ENCODE data around the gene VSTM4.

DNA sequence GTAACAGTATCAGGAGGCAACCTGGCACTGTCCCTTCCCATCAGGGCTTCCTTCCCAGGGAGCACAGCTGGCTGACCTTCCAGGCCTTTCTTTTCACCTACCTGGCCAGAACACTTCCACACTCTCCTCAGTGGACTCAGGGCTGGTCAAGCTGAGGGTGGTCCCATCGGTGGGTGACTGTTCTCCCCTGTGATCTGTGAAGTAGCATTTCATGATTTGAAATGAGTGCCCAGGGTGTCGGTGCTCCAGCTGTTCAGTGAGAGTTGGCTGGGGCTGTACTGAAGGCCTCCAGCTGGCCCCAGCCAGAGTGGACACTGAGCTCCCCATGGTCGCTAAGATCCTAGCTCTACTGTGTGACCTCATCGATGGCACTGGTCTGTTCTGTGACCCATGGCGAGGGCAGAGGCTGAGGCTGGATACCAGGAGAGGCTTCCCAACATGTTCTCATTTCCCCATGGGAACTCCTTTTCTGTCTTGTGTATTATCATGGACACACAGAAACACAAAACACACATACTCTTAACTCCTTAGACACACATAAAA lies 18.5 kb upstream of the VSTM4 start, which contains the start of gene FAM170B:
- TF ChIP-seq, protein P1, sequence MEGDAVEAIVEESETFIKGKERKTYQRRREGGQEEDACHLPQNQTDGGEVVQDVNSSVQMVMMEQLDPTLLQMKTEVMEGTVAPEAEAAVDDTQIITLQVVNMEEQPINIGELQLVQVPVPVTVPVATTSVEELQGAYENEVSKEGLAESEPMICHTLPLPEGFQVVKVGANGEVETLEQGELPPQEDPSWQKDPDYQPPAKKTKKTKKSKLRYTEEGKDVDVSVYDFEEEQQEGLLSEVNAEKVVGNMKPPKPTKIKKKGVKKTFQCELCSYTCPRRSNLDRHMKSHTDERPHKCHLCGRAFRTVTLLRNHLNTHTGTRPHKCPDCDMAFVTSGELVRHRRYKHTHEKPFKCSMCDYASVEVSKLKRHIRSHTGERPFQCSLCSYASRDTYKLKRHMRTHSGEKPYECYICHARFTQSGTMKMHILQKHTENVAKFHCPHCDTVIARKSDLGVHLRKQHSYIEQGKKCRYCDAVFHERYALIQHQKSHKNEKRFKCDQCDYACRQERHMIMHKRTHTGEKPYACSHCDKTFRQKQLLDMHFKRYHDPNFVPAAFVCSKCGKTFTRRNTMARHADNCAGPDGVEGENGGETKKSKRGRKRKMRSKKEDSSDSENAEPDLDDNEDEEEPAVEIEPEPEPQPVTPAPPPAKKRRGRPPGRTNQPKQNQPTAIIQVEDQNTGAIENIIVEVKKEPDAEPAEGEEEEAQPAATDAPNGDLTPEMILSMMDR (conservative IDR thresholded peaks at IDR 0.05 in 1 of 2, IDR thresholded peaks at IDR 0.05 in 1 of 2; ENCODE audit: low read depth in 1 of 2, low read length in 2 of 2), result no peak
- no peak for TF ChIP-seq EZH2 (IDR thresholded peaks at IDR 0.05; ENCODE audit: low read length, missing control alignments)
